ENCODE data around the gene MGMT.

MGMT gene

DNA sequence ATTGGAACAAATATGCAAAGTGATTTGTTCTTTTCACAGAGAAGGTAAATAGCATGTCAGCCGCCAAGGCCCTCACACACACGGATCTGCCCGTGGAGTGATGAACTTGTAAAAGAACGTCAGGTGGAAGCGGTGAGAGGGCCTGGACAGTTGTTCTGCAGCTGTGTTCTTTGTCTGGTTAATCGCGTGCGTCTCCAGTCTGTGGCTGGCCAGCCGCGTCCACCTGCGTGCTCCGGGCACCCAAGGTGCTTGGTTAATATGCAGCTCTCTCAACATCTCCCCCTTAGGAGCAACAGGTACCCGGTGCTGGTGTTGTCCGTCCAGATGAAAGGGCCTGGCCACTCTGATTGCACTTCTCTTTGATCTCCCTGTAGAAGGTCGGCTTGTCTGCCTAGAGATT is 162.9 kb downstream of the MGMT start:
- DNase-seq = no peak

DNA sequence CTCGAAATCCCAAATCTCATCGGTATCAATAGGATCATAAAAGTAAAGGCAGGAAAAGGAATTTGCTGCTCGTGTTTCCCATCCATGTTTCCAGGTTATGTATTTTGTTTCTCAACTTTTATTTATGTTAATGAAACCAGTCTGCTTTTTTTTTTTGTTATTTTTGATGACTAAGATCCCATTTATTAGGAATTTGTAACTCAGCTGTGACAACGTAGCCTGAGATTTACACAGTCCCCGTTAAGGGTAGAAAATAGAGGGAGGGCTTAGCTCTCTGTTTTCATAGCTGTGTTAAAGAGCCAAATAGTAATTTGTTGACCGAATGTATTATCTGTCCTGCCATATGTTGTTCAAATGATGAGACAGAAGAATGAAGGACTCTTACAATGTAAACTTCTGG is 164.0 kb downstream of the MGMT start:
- peak; percentile 6 for DNase-seq

DNA sequence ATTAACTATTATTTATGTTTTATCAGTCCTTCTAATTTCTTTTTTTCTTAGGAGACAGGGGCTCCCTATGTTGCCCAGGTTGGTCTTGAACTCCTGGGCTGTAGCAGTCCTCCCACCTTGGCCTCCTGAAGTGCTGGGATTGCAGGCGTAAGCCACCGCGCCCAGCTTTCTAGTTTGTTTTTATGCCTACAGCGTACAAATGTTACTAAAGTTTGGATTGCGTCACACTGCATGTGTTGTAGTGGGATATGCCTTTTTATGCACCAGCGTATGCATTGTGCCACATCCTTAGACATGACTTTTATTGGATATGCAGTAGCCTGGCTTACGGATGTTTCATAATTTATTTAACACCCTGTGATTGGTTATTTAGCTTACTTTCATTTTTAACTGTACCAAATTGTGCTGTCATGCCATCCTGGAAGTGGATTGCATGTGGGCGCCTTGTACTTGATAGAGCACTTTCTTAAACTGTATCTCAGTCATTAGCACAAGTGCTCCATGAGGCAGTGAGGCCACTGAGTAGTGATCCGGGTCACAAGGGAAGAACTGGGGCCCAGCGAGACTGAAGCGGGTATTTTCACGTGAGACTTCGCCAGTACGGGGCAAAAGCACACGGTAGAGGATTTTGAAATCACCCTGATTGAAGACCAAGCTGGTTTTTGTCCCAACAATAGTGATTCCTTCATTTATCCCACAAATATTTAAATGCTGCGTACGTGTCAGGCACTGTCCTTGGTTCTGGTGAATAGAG is 165.0 kb downstream of the MGMT start:
- DNase-seq = no peak

DNA sequence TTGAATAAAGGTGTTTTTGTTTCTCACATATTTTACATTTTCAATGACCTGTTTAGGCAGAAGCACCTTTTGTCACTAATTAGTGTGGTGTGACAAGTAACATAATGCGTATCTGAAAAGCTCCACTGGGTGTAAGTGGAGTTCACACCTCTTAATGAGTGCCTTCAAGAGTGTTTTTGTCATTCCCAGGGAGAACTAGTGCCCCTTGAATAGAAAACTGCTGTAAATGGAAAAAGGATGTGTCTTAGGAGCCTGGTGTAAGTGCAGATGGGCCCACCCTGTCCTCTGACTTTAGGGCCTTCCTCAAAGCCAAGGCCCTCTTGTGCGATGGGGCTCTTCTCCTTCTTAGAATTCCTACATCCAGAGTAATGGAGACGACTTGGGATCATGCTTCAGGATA is 170.0 kb downstream of the MGMT start:
- no peak for DNase-seq

DNA sequence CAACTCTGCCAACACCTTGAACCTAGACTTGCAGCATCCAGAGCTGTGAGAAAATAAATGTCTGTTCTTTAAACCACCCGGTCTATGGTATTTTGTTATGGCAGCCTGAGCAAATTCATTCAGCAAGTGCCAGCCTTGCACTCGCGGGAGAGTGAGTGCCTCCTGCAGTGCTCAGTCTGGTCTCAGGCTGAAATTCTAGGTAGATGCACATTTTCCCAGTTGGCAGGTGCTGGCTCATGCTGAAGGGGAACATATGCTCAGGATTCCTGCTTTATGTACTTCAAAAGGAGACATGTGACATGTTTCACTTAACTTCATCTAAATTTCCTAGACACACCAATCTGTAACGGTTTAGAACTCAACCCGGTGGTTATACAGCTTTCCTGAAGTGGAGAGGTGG is 170.8 kb downstream of the MGMT start:
- no peak for DNase-seq

- no peak for DNase-seq
These were observed 174.3 kb downstream of the MGMT start for GRCh38 chr10:129641351-129641750.

DNA sequence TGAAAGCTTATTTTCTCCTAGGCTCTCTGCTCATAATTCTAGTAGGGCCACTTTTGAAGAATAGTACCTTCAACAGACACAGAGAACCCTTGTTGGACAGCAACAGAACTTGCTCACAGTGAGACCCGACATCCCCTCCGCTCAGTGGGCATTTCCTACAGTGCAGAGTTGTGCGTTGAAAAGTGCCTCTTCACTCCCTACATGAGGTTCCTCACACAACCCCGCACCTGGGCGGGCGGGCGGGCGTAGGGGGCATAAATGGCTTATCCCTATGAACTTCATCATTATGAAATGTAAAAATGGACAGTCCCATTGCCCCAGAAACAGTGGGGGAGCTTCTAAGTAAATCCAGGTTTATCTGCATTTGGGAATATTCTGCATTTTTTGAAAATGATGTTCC is 174.9 kb downstream of the MGMT start:
- no peak for DNase-seq

DNA sequence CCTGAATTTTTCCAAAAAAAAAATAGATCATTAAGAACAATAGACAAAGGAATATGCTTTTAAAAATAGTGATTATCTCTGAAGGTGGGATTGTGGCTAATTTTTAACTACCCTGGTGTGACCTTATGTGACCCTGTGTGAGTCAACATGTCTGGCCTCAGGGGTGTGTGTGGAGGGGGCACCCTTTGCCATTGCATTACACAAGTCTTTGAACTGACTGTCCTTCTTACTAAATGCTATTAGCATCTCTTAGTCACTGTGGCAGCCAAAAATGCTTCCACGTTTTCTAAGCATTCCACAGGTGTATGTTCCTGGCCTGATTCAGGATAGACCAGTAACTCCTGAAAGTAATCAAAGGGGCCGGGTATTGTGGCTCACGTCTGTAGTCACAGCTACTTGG is 175.4 kb downstream of the MGMT start:
- DNase-seq = peak; percentile 7

GRCh38 chr10:129643266-129643665 is 176.2 kb downstream of the MGMT start:
- no peak for DNase-seq

GRCh38 chr10:129645487-129645886 is 178.4 kb downstream of the MGMT start:
- no peak for DNase-seq

DNA sequence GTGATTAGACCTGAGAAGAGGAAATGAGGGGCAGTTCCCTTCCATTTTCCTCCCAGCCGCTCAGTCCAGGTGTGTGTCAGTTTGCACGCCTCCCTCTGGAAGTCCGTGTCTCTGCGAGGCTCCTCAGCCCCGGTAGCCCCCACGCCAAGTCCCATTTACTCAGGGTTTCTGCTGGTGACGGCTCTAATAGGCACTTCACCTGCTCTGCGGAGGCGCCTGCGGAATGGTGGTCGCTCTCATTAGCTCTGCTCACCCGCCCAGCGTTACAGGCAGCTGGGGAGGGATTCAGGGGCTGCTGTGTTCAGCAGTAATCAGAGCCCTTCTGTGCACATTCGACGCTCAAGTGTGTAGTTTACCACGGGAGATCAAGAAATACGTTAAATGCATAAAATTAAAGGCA is 179.9 kb downstream of the MGMT start:
- no peak for DNase-seq

- no peak for DNase-seq
These were observed 180.5 kb downstream of the MGMT start for GRCh38 chr10:129647590-129647989.

GRCh38 chr10:129648856-129649255 is 181.8 kb downstream of the MGMT start:
- DNase-seq = no peak

DNA sequence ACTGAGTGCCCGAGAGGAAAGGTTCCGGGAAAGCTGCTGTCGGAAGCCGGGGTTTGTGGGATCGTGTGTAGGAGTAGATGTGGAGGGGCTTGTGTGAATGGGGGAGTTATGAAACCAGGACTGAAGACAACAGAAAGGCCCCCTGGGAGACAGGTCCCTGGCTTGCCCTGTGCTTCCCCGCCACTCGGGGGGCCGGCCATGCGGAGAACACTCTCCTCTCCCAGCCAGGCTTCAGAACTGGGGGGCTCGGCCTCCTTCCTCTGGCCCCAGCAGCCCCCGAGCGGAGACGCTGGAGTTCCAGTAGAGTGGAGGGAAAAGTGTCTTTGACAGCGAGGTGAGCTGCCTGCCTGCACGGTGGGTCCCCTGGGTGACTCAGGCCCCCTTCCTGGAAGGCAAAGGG is 185.0 kb downstream of the MGMT start:
- no peak for DNase-seq

- no peak for DNase-seq
These were observed 185.6 kb downstream of the MGMT start for GRCh38 chr10:129652521-129653201.

- DNase-seq = no peak
These were observed 186.4 kb downstream of the MGMT start for GRCh38 chr10:129653428-129653827.

GRCh38 chr10:129653861-129654260 is 186.8 kb downstream of the MGMT start:
- DNase-seq = no peak

GRCh38 chr10:129654461-129654860 is 187.4 kb downstream of the MGMT start:
- DNase-seq = no peak

DNA sequence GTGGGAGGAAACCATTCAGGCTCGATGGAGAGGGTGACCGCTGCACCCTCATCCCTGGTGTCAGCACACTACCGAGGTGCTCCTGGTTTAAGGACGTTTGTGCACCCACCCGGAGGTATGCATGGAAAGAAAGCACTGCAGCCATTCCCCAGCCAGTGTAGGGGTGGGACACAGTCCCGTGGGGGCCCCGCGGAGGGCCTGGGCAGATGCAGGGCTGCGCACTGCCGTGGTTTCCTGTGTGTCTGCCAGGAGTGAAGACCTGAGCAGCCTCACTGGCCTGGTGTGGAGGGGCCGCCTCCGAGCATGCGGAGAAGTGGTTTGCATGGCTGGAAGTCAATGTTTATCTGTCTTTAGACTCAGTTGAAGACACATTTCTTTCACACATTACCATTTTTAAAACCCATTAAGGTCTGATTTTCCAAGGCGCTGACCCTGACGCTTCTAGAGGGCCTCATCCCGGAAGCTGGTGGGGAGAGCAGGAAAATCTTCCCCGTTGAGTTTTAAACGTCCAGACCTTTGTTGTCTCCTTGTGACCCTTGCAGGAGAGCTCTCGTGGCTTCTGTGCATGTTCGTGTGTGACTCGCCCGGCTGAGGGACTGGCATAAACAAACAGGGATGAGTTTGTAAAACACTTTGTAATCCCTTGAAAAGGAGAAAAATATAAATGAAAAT is 188.1 kb downstream of the MGMT start:
- no peak for DNase-seq

- DNase-seq = no peak
These were observed 188.6 kb downstream of the MGMT start for GRCh38 chr10:129655679-129656031.

DNA sequence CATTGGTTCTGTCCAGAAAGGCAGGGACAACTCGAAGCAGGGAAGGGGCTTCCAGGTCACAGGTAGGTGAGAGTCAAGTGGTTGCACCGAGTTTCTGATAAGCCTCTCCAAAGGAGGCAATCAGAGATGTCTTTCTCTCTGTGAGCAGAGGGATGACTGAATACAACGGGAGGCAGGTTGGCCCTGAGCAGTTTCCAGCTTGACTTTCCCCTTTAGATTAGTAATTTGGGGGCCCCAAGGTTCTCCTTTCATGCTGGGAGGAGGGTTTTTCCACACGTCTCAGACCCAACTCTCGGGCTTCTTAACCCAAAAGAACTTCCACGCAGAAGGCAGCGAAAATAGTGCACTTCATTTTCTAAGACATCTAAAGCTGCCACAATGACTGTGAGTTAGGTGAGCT is 189.6 kb downstream of the MGMT start:
- DNase-seq = no peak

- no peak for DNase-seq
These were observed 190.4 kb downstream of the MGMT start for GRCh38 chr10:129657297-129658017.

DNA sequence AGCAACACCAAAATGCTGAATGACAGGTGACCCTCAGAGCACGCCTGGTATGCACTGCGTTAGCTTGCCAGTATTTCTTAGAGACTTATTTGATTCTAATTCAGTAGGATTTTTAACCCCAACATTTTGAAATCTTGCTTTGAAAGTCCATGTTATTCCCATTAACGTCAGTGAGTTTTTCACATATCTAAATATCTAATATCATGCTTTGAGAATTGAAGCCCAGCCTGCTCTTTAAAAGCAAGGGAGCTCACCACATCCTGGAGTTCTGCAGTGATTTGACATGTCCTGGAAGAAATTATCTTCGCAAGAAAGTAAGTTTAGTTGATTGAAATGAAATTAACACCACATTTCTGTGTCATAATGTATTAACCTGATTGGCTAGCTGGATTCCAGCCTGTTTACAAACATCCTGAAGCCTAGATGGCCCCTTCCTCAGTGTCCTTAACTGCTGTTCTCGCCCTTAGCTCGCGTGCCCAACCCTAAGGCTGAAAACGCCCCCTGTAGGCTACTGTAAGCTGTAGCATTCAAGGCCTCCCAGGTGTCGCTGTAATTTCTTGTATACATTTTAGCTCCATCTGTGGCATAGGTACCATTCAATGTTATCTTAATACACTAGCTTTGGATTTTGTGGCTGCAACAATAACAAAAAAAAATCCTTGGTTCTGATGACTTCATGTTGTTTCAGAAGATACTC is 191.5 kb downstream of the MGMT start:
- DNase-seq = peak; percentile 3
